Osteocyte (in vitro differentiated cells): ENCODE results near the gene GRAMD4. TPM values are rescaled to one million over a fixed set of nuclear protein-coding genes. Genes with fewer than 3 reads are reported as not detected.
"Not testable (repeated sequence)": the region's sequence is repeated elsewhere in the genome, so short reads cannot be mapped to it uniquely, and the experiment has no call there.

Source experiments
- DNase-seq: peaks from one replicate; pipeline ENCODE4 v3.0.0; 2021; ENCODE audit warnings: mixed read lengths; ENCODE audit not compliant: unreplicated experiment; ENCODE audit errors: extremely low spot score
- H3K27ac Mint-ChIP-seq: one replicate; pipeline ENCODE4 v1.8.0; 2021; ENCODE audit warnings: mild to moderate bottlenecking, mixed read lengths; ENCODE audit not compliant: unreplicated experiment
- H3K27me3 Mint-ChIP-seq: one replicate; pipeline ENCODE4 v1.8.0; 2021; ENCODE audit warnings: mixed read lengths; ENCODE audit not compliant: unreplicated experiment
- H3K36me3 Mint-ChIP-seq: one replicate; pipeline ENCODE4 v1.8.0; 2021; ENCODE audit warnings: mixed read lengths; ENCODE audit not compliant: unreplicated experiment
- H3K4me1 Mint-ChIP-seq: one replicate; pipeline ENCODE4 v1.8.0; 2021; ENCODE audit warnings: mixed read lengths; ENCODE audit not compliant: unreplicated experiment
- H3K4me3 Mint-ChIP-seq: one replicate; pipeline ENCODE4 v1.8.0; 2021; ENCODE audit warnings: mild to moderate bottlenecking, moderate library complexity, mixed read lengths; ENCODE audit not compliant: unreplicated experiment
- H3K9me3 Mint-ChIP-seq: one replicate; pipeline ENCODE4 v1.8.0; 2021; ENCODE audit warnings: mixed read lengths; ENCODE audit not compliant: unreplicated experiment
- CTCF ChIP-seq: fragments of 200-600 bp; sonication (generic); IDR thresholded peaks from 2 replicates; pipeline ENCODE4 v1.5.0; 2021; ENCODE audit warnings: antibody characterized with exemption, mild to moderate bottlenecking, moderate library complexity
- total RNA-seq: library from RNA; stranded (reverse); gene quantifications from 2 replicates; pipeline ENCODE4 v1.2.1, GENCODE V29; 2021

The GRAMD4 gene
- total RNA-seq, 1 donor from 2014 or later = 37.4 TPM

DNA sequence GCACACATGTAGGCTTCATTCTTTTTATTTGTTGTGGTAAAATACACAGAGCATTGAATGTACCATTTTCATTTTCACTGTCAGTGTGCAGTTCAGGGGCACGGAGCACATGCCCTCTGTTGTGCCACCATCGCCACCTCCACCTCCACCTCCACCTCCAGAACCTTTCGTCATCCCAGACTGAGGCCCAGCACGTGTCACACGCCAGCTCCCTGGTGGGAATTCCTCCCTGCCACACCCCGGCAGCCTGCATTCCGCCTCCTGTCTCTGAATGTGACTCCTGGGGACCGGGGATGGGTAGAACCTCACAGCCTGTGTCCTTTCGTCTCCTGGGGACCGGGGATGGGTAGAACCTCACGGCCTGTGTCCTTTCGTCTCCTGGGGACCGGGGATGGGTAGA lies 10.9 kb downstream of the GRAMD4 start:
- Mint-ChIP-seq H3K36me3 (peaks cover 4% of the 10 kb centered on the region), H3K9me3 (no peaks in the 10 kb centered on the region), H3K27me3 (no peaks in the 10 kb centered on the region), H3K4me1 (peaks cover 7% of the 10 kb centered on the region), H3K4me3 (no peak overlapping the region), H3K27ac (no peak overlapping the region)
- no peak for DNase-seq
- TF ChIP-seq CTCF = no peak

DNA sequence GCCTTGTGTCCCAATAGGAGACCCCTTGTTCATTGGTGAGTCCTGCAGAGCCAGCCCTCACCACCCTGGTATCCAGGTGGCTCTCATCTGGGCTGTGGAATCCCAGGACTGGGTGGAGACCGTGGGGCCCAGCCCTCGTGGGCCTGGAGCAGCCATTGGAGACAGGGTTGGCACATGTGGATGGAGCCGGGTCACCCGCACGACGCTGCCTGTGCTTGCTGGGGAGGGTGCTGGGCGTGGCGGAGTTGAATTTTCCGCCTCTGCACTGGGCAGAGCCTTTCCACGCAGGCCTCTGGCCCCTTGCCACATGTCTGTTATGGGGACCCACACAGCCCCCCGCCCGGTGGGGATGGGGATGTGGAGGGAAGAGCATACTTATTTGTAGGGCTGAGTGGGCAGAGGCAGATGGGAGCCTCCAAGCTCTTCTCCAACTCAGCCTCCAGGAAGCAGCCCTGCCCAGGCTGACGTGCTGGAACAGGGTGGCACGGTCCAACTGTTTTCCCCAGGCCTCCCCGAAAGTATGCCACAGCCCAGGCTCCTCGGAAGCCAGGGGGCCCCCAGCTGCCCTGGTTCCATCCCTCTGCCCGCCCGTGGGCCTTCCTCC lies 12.6 kb downstream of the GRAMD4 start:
- no peak for TF ChIP-seq CTCF
- Mint-ChIP-seq H3K36me3 (peaks cover 2% of the 10 kb centered on the region), H3K9me3 (no peaks in the 10 kb centered on the region), H3K4me3 (no peak overlapping the region), H3K4me1 (peaks cover 7% of the 10 kb centered on the region), H3K27ac (no peak overlapping the region), H3K27me3 (no peaks in the 10 kb centered on the region)
- no peak for DNase-seq

DNA sequence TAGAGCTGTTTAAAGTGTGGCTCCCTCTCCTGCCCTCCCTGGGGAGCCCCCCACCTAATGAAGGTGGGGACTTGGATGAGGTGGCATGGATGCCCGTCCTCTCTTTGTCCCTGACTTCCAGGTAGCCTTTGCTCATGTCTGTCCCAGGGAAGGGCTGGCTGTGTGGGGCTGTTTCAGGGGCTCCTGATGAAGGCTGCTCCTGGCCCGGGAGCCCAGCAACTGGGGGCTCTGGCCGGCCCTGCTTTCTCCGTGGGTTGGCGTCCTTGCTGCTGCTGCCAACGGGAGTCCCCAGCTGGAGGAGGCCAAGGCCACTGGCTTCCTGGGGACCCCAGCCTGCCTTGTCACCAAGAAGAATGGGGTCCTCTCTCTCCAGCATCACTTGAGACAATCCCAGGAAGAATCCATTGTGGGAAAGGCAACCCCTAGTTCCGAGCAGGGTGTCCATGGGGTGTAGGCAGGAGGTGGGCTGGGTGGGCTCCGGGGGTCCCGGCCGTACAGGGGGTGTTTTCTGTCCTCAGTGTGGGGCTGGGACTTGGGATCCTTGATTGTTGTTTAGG lies 13.2 kb downstream of the GRAMD4 start:
- H3K27me3 Mint-ChIP-seq = no peaks in the 10 kb centered on the region
- no peaks in the 10 kb centered on the region for H3K9me3 Mint-ChIP-seq
- TF ChIP-seq CTCF = no peak
- no peak for DNase-seq
- H3K4me3 Mint-ChIP-seq = no peak overlapping the region
- H3K36me3 Mint-ChIP-seq = peaks cover 2% of the 10 kb centered on the region
- H3K4me1 Mint-ChIP-seq = peaks cover 7% of the 10 kb centered on the region
- no peak overlapping the region for H3K27ac Mint-ChIP-seq

GRCh38 chr22:46634011-46634699 lies 14.0 kb downstream of the GRAMD4 start:
- Mint-ChIP-seq H3K36me3 (peaks cover 2% of the 10 kb centered on the region), H3K27ac (no peak overlapping the region), H3K4me3 (no peak overlapping the region), H3K9me3 (no peaks in the 10 kb centered on the region), H3K4me1 (peaks cover 7% of the 10 kb centered on the region), H3K27me3 (no peaks in the 10 kb centered on the region)
- no peak for DNase-seq
- no peak for TF ChIP-seq CTCF

DNA sequence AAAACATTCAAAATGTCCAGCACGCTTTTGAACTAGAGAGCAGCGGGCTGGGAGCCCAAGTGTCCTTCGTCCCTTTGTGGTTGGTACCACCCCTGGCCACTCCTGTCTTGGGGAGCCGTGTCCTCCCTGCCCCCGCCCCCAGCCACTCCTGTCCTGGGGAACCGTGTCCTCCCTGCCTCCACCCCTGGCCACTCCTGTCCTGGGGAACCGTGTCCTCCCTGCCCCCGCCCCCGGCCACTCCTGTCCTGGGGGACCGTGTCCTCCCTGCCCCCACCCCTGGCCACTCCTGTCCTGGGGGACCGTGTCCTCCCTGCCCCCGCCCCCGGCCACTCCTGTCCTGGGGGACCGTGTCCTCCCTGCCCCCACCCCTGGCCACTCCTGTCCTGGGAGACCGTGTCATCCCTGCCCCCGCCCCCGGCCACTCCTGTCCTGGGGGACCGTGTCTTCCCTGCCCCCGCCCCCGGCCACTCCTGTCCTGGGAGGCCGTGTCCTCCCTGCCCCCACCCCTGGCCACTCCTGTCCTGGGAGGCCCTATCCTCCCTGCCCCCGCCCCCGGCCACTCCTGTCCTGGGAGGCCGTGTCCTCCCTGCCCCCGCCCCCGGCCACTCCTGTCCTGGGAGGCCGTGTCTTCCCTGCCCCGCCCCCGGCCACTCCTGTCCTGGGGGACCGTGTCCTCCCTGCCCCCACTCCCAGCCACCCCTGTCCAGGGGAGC lies 14.9 kb downstream of the GRAMD4 start:
- not testable (repeated sequence) for H3K36me3 Mint-ChIP-seq, H3K4me1 Mint-ChIP-seq, H3K27me3 Mint-ChIP-seq, DNase-seq, H3K4me3 Mint-ChIP-seq, H3K27ac Mint-ChIP-seq, H3K9me3 Mint-ChIP-seq
